DMS53 (cell line): ENCODE data around the gene PRKACA.
A peak's percentile ranks its signal among the peaks of the same experiment; 100 is the strongest.
"Not testable (repeated sequence)": the region's sequence is repeated elsewhere in the genome, so short reads cannot be mapped to it uniquely, and the experiment has no call there.

ENCODE experiments used
- DNase-seq: peaks from one replicate; lab custom pipeline; 2025; lab: John Stamatoyannopoulos, UW

Gene PRKACA

DNA sequence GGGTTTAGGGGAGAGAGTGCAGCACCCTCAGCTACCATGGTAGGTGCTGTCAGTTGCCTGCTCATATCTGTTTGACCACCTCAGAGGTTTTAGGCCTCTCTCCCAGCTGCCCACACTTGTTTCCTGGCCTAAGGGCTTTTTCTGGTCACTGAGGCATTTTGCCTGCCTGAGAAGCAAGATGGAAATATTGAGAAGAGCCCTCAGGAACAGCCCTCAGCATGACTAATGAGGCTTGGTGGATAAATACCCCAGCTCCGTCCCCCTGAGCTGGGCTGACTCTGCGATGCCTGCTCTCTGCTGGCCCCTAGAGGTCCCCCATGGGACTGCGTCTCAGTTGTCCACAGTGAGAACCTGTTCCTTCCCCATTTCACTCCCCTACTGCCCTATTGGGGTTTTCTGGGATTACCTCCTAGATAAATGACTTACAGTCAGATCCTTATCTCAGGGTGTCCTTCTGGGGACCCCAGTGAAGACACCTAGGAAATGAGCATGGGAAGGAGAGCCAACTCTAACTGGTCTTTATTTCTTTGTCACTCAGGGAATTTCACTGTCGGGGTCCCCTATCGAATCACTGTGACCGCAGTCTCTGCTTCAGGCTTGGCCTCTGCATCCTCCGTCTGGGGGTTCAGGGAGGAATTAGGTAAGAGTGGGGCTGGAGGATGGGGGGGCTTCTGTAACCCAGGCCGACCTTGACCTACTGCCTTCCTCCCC lies 69.0 kb downstream of the PRKACA start:
- peak; percentile 73 for DNase-seq

DNA sequence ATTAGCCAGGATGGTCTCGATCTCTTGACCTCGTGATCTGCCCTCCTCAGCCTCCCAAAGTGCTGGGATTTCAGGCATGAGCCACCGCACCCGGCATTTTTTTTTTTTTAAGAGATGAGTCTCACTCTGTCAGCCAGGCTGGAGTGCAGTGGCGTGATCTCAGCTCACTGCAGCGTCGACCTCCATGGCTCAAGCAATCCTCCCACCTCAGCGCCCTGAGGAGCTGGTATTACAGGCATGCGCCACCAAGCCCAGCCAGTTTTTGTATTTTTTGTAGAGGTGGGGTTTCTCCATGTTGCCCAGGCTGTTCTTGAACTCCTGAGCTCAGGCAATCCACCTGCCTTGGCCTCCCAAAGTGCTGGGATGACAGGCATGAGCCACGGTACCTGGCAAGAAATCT lies 69.7 kb downstream of the PRKACA start:
- DNase-seq: not testable (repeated sequence)

DNA sequence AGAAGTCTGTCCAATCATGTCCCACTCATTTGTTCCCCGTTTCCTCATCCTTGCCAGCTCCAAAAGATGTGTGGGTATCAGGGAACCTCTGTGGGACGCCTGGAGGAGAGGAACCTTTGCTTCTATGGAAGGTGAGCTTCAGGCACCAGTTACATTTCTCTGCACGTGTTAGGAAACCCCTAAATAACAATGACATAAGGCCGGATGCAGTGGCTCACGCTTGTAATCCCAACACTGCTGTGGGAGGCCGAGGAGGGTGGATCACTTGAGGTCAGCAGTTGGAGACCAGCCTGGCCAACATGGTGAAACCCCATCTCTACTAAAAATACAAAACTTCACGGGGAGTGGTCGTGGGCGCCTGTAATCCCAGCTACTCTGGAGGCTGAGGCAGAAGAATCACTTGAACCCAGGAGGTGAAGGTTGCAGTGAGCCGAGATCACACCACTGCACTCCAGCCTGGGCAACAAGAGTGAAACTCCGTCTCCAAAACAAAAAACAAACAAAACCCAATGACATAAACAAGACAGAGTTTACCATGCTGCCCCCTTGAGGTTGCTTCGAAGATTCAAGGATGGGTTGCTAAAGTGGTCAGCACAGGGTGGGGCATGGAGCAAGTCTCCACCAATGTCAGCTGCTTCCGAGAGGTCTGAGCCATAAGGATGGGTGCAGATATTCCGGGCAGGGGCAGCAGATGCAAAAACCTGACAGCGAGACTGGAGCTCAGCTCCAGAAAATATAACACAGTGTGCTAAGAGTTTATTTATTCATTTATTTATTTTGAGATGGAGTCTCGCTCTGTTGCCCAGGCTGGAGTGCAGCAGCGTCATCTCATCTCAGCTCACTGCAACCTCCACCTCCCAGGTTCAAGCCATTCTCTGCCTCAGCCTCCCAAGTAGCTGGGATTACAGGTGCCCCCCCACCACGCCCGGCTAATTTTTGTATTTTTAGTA lies 74.6 kb downstream of the PRKACA start:
- peak; percentile 90 for DNase-seq
